ENCODE results near the gene PCBD1.

- TF ChIP-seq CTCF (IDR thresholded peaks at IDR 0.05) (peak in 1 of 3 donors; percentile 59), POLR2A (IDR thresholded peaks at IDR 0.05) (no peak)
These were observed 8.3 kb downstream of the PCBD1 start for GRCh38 chr10:70880077-70880534.

All from lower leg skin (tissue), 3 donors.